HG03460 (cell line): ENCODE data around the gene ZMYND8.

Experiments
- ATAC-seq: cut with Tn5 transposase; IDR thresholded peaks from one replicate; pipeline ENCODE4 v1.9.1; 2021; ENCODE audit not compliant: unreplicated experiment

Gene ZMYND8

DNA sequence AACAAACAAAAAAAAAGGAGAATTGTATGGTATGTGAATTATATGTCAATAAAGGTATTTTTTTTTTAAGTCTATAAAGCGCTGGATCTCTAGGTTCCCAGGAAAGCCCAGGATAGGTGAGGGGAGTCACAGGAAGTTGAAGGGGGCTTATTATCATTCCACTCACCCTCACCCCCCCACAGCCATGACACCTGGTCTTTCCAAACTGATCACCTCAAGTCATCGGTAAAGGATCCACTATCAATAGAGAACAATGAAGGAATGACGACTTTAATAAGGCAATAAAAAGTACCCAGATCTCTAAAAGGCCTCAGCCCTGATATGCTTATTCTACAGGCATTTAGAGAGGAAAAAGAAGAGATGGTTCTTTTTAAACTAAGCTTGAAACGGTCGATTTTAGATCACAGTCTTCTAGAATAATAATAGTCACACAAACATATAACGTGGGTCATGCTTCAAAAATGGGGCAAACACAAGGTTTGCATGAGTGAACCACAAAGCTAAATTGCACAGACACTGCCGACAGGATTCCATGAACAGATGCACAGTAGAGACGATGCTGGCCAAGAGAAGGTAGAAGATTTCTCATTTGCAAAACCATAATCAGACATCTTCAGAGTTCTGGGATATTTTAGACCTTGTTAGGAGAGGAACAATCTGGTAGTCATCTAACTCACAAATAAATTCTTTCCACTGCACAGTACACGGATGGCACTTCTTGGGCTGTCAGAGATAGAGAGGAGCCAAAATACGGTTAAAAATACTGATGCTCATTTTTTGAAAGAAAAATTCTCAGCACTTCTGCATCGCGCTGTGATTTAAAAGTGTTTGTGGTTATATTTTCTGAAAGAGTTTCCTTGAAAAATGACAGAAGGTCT lies 21.0 kb downstream of the ZMYND8 start:
- ATAC-seq, result no peak

DNA sequence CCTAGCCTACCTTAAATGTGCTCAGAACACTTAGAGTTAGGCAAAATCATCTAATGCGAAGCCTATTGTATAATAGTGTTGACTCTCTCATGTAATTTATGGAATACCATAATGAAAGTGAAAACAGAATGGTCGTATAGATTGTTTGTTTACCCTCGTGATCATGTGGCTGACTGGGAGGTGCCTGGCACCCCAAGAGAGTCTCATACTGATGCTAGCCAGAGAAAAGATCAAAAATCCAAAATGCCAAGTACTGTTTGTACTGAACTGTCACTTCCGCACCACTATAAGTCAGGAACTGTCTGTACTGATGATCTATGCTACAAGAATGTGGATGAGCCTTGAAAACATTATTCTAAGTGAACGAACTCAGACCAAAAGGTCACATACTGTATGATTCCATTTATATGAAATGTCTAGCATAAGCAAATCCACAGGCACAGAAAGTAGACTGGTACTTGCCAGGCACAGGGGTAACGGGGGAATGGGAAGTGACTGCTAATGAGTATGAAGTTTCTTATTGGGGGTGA lies 22.4 kb downstream of the ZMYND8 start:
- ATAC-seq, result no peak

- ATAC-seq, result no peak
Observed at GRCh38 chr20:47332381-47333206, 23.9 kb downstream of the ZMYND8 start.

DNA sequence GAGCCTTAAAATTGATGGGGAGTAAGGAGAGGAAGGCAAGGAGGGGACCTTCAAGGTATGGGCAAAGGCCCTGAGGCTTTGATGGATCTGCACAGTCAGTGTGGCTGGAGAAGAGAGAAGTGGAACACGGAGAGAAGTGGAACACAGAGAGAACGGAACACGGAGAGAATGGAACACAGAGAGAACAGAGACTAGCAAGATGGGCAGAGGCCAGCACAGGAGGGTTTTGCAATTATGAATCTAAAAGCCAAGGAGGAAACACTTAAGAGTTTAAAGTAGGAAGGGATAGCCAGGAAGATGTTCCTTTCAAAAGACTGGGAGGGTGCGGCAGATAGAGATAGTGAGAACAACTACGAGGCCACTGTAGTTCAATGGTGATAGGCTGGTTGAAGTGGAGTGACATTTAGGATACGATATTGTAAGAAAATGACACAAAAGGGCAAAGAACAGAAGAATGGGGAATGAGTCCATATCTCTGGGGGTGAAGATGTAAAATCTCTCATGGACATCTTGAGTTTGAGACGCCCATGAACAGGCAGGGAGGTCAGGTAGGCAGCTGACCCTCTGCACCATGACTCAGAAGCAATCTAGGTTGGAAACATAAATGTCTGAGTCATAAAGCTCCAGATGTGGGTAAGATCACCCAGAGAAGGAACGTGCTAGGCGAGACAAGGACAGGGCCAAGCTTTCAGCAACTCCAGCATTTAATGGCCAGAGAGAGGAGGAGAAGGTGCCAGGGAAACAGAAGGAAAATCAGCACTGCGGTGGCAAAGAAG lies 25.4 kb downstream of the ZMYND8 start:
- ATAC-seq, result no peak

DNA sequence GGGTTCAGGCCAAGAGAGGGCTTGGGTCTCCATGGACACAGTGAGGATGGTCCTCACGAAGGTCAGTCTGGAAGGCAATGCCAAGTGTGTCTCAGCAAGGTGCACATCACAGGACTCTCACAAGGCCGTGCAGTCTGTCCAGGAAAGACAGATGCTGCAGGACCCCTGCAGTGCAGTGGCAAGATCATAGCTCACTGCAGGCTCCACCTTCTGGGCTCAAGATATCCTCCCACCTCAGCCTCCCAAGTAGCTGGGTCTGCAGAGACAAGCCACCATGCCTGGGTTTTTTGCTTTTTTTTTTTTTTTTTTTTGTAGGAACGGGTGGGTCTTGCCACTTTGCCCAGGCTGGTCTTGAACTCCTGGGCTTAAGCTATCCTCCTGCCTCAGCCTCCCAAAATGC lies 26.4 kb downstream of the ZMYND8 start:
- no peak for ATAC-seq

- no peak for ATAC-seq
Observed at GRCh38 chr20:47328129-47328528, 28.4 kb downstream of the ZMYND8 start.

GRCh38 chr20:47327711-47328110 lies 28.8 kb downstream of the ZMYND8 start:
- no peak for ATAC-seq

GRCh38 chr20:47326658-47327268 lies 29.7 kb downstream of the ZMYND8 start:
- no peak for ATAC-seq

- no peak for ATAC-seq
Observed at GRCh38 chr20:47325242-47325641, 31.3 kb downstream of the ZMYND8 start.

- no peak for ATAC-seq
Observed at GRCh38 chr20:47320990-47321805, 35.3 kb downstream of the ZMYND8 start.

DNA sequence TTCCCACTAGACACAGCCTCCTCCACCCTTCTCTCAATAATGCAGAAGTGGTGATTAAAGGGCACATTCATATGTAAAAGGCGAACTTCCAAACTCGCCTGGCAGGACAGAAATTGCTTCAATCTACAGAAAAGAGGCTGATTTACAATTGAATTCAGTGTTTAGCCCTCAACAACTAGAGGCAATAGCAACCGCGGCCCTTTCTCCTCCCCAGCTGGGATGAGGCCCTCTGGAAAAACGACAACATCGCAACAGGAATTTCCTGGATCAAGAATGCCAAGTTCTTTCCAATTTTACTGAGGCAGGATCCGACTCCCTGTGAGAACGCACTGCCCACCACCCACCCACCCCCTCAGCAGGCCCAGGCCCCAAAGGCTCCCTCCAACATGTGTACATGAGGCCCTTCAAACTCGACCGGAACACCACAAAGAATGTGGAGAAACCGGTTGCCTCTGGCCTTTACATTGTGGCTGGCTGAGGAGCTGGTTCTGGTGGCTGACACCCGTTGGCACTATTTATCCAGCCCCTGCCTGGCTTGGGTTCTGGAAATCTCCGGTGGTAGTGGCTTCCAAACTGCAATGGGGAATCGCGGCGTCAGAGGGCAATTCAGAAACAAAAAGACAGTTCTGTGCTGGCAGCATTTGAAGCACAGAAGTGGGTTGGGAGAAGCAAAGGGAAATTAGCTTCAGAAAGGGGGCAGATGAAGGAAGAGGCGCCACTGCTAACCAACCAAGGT lies 36.8 kb downstream of the ZMYND8 start:
- ATAC-seq, result no peak

- ATAC-seq, result no peak
Observed at GRCh38 chr20:47318586-47319516, 37.6 kb downstream of the ZMYND8 start.

DNA sequence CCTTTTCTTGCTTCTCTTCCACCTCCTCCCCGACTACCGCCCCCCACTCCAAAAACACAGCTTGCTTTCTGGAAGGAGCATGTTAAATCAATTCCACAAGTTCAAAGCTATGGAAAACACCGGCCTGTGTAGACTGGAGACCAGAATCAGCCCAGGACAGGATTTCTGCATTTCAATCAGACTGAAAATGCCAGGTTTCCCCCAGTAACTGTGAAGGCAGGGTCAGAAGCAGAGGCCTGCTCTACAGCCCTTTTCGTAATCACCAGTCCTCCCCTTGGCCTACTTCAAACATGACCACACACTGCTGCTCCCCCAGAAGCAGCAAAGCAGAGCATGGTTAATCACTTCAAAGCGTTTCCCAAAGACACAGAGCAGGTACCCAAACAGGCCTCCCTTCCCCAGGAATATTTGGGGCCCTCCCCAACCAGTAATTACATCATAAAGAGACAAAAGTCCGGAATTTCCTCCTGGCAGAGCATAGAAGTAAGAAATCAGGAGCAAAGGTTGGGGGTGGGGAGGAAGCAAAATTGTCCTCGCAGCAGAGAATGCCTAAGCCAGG lies 38.4 kb downstream of the ZMYND8 start:
- ATAC-seq, result no peak

- ATAC-seq, result no peak
Observed at GRCh38 chr20:47317127-47317895, 39.2 kb downstream of the ZMYND8 start.

DNA sequence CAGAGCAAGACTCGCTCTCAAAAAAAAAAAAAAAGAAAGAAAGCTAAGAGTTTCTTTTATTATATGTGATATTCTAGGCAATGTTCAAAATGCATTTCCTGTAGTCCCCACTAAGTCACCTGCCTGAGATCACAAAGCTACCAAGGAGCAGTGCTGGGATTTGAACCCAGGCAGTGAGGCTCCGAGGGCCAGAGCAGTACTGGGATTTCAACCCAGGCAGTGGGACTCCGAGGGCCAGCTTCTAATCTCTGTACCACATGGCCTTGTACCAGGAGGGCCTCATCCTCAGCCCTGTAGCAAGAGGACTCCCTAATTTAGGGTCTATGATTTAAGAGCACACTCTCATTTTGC lies 39.7 kb downstream of the ZMYND8 start:
- ATAC-seq, result no peak

DNA sequence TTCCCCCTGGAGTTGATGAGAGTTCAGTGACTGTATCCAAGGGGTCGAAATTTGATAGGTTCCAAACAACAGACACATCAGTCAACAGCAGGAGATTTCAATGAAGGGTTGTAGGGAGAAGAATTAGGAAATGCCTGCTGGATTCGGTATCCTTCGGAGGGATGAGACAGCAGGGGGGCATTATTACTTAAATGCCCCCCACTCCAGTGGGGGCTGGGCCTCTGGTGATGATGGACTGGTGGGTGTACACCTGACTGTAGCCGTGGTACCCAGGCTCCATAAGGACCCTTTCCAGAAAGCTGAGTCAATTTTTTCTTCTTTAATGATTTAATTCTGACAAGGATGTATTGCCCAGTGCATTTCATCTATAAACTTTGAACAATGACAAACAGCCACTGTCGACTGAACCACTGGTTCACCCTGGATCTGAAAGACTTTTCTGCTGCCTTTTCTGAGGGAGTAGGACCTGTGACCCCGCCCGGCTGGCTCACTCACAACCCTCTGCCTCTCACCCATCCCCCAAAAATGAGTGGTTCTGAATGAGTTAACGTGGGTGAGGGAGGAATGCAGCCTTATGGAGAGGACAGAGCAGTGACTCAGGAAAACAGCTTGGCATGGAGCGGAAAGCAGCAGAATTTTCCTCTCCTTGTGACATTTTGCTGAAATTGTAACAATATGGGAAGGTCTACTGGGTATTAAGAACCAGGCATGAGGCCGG lies 41.0 kb downstream of the ZMYND8 start:
- no peak for ATAC-seq
